ENCODE data around the gene ATXN7L3. TPM values are rescaled to one million over a fixed set of nuclear protein-coding genes. Genes with fewer than 3 reads are reported as not detected.
A peak's percentile ranks its signal among the peaks of the same experiment; 100 is the strongest.

The ATXN7L3 gene
- total RNA-seq, 1 donor from 2014 or later = 38.9 TPM

DNA sequence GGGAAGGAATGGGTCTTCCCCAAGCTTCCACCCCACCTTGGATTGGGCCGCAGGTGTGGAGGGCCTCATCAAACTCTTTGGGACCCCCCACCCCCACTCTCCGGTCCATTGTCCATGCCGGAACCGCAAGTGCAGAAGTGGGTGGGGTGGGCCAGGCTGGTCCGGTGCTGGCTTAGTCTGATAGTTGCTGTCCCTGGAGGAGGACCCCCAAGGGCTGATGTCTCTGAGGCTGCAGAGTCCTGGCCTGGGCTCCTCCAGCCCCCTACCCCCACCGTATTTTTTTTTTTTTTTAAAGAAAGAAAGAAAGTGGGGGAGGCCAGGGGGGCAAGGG is 7.1 kb upstream of the ATXN7L3 start:
- no peak overlapping the region for H3K27ac Mint-ChIP-seq
- no peaks in the 10 kb centered on the region for H3K9me3 Mint-ChIP-seq
- TF ChIP-seq EZH2phosphoT487 (IDR thresholded peaks at IDR 0.05) (no peak), CTCF (IDR thresholded peaks at IDR 0.05) (no peak), EZH2 (IDR thresholded peaks at IDR 0.05) (no peak)
- Histone ChIP-seq H3K4me1 (no peaks in the 10 kb centered on the region), H3K27me3 (no peaks in the 10 kb centered on the region), H3K4me2 (no peak overlapping the region), H3K79me2 (ENCODE audit: low read depth) (no peaks in the 10 kb centered on the region), H3K27ac (no peak overlapping the region), H2AFZ (replicated peaks) (no peak overlapping the region), H3K4me3 (no peak overlapping the region), H4K20me1 (ENCODE audit: low read depth) (peaks cover 24% of the 10 kb centered on the region), H3F3A (ENCODE audit: low read depth) (peaks cover 40% of the 10 kb centered on the region), H3K36me3 (peaks cover 3% of the 10 kb centered on the region), H3K9me3 (ENCODE audit: low read depth) (no peaks in the 10 kb centered on the region), H3K9ac (no peak overlapping the region)
- H3K36me3 Mint-ChIP-seq = peaks cover 15% of the 10 kb centered on the region
- H3K4me3 Mint-ChIP-seq = no peak overlapping the region
- DNase-seq (ENCODE audit: low spot score) = no peak
- H3K4me1 Mint-ChIP-seq = peaks cover 8% of the 10 kb centered on the region
- peaks cover 7% of the 10 kb centered on the region for H3K27me3 Mint-ChIP-seq (ENCODE audit: insufficient read depth, low read depth)

GRCh38 chr17:44205962-44206824 is 6.5 kb upstream of the ATXN7L3 start:
- H3K9me3 Mint-ChIP-seq = no peaks in the 10 kb centered on the region

DNA sequence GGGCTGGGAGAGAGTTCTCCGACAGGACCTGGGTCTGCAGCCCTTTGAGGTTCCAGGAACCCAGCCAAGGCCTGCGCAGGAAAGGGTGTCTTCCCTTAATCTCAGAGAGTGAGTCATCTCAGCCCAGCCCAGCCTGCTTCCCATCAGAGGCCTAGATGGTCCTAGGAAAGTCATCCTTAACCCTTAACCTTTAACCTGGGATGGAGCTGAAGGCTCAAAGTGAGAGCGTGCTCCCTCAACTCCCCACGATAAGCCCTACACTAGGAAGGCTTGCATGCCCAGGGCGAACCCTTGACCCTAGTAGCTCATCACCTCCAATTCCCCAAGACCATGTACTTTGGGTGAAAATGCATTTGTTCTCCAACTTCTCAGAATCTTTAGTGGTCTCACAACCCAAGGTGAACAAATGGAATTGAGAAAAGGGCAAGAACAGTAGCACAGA is 4.8 kb upstream of the ATXN7L3 start:
- Histone ChIP-seq H4K20me1 (ENCODE audit: low read depth) (peaks cover 4% of the 10 kb centered on the region), H3K4me1 (no peaks in the 10 kb centered on the region), H3K79me2 (ENCODE audit: low read depth) (no peaks in the 10 kb centered on the region), H3F3A (ENCODE audit: low read depth) (peaks cover 43% of the 10 kb centered on the region), H2AFZ (replicated peaks) (no peak overlapping the region), H3K9me3 (ENCODE audit: low read depth) (no peaks in the 10 kb centered on the region), H3K9ac (no peak overlapping the region), H3K4me2 (no peak overlapping the region), H3K4me3 (no peak overlapping the region), H3K36me3 (peaks cover 3% of the 10 kb centered on the region), H3K27ac (no peak overlapping the region), H3K27me3 (no peaks in the 10 kb centered on the region)
- TF ChIP-seq CTCF (IDR thresholded peaks at IDR 0.05) = no peak
- no peak for TF ChIP-seq EZH2phosphoT487 (IDR thresholded peaks at IDR 0.05)
- no peak for TF ChIP-seq EZH2 (IDR thresholded peaks at IDR 0.05)
- Mint-ChIP-seq H3K4me1 (peaks cover 13% of the 10 kb centered on the region), H3K36me3 (peaks cover 11% of the 10 kb centered on the region), H3K27ac (no peak overlapping the region), H3K9me3 (no peaks in the 10 kb centered on the region), H3K27me3 (ENCODE audit: insufficient read depth, low read depth) (peaks cover 10% of the 10 kb centered on the region), H3K4me3 (no peak overlapping the region)
- DNase-seq (ENCODE audit: low spot score) = no peak

More at GRCh38 chr17:44205962-44206824, 6.5 kb upstream of the ATXN7L3 start:
- no peak overlapping the region for H2AFZ ChIP-seq (replicated peaks)
- DNase-seq (ENCODE audit: low spot score) = no peak
- H3K9me3 ChIP-seq (ENCODE audit: low read depth) = no peaks in the 10 kb centered on the region
- Mint-ChIP-seq H3K27me3 (ENCODE audit: insufficient read depth, low read depth) (peaks cover 7% of the 10 kb centered on the region), H3K36me3 (peaks cover 15% of the 10 kb centered on the region), H3K27ac (no peak overlapping the region), H3K4me3 (no peak overlapping the region), H3K4me1 (peaks cover 9% of the 10 kb centered on the region)
- peaks cover 40% of the 10 kb centered on the region for H3F3A ChIP-seq (ENCODE audit: low read depth)
- H4K20me1 ChIP-seq (ENCODE audit: low read depth) = peaks cover 19% of the 10 kb centered on the region
- H3K27ac ChIP-seq = no peak overlapping the region
- no peaks in the 10 kb centered on the region for H3K4me1 ChIP-seq
- no peaks in the 10 kb centered on the region for H3K27me3 ChIP-seq
- H3K4me2 ChIP-seq = no peak overlapping the region
- TF ChIP-seq CTCF (IDR thresholded peaks at IDR 0.05) (peak; percentile 12), EZH2phosphoT487 (IDR thresholded peaks at IDR 0.05) (no peak), EZH2 (IDR thresholded peaks at IDR 0.05) (no peak)
- H3K4me3 ChIP-seq = no peak overlapping the region
- peaks cover 3% of the 10 kb centered on the region for H3K36me3 ChIP-seq
- no peak overlapping the region for H3K9ac ChIP-seq
- H3K79me2 ChIP-seq (ENCODE audit: low read depth) = no peaks in the 10 kb centered on the region

Measured in neural progenitor cell (in vitro differentiated cells).